GM19099 (cell line): Measurements from ENCODE around the gene NADK2.

Experiments
- POLR2A ChIP-seq: IDR thresholded peaks from 3 replicates; pipeline ENCODE4 v1.6.1; 2011; ENCODE audit warnings: low read depth; ENCODE audit not compliant: insufficient read length; ENCODE audit errors: extremely low read depth

NADK2 gene

DNA sequence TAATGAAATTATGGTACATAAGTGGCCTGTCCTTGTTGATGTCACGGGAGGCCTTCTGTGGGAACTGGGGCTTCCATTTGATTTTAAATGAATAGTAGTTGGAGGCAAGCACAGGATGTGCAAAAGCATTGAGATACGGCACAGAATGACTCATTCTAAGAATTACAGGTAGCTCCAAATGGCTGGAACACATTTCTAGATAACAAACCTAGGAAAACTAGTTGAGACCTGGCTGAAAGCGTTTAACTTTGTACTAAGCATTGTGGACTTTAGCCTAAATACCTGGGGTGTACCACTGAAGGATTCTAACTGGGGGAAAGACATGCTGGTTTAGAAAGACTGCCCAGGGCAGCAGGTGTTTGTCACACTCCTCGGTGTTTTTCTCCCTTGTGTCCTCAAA is 80.4 kb downstream of the NADK2 start:
- no peak for TF ChIP-seq POLR2A

DNA sequence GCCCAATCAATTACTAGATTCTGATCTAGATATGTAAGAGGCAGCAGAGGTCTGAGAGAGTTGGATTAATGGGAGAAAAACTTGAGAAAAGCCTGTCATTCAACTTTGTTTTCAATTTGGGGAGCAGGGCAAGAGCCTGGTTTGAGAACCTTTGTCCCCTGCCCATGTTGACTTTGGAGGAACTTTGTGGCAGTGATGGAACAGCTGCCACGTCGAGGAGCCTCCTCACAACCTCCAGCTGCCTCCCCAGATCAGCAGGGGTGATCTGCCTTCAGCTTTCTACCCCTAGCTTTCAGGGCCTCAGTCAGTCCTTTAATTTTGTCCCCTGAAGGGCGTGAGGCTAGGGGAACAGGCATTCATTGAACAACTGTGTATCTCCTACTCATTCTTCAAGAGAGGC is 81.1 kb downstream of the NADK2 start:
- TF ChIP-seq POLR2A = no peak

DNA sequence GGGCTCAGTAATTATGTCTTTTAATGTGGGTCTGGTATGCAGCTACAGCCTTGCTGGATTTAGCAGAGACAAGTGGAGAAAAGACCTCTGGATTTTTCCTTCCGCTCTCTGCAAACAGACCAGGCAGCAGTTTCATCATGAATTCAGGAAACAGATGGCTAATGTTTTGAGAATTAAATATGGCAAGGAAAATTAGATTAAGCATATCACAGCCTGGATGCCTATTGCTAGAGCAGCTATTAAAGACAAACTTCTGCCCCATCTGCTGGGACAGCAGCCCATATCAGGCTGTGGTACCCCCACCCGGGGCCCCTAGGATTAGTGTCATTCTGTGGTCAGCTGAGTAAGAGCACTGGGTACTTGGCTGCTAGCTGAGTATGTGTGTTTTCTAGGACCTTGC is 83.6 kb downstream of the NADK2 start:
- no peak for TF ChIP-seq POLR2A

DNA sequence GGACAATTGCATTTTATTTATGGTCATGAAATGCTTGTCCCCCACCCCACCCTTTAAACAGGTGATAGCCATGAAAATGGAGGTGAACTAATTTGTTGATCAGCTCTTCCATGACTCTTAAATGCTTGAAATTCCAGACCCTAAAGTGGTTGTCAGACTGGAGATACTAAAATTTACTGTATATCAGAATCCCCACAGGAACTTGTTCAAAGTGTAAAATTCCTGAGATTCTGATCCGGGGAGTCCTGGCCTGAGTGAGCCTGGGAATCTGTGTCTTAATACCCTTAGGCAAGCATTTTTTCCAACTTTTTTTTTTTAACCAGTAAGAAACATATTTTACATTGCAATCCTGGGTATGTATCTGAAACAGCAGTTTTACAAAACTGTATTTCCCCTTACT is 85.1 kb downstream of the NADK2 start:
- no peak for TF ChIP-seq POLR2A

DNA sequence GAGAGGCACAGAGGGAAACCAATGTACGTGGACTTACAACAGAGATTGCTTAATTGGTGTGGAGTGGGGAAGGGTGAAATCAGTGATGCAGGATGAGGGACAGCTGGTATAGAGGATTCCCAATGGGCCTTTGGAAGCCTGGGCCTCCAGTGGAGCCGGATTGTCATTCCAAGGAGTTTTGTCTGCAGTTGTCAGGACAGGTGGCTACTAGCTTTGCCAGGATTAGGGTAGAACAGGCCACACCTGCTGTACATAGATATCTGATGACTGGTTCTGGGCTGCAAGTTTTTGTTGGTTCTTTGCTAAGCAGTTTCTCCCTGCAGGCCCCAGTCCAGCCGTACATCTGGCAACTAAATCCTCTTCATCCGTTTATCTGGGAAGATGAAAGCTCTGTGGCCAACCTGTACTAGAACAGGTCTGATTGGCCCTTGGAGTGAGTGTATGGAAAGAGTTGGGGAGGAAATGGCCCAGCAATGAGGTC is 85.6 kb downstream of the NADK2 start:
- TF ChIP-seq POLR2A = no peak

DNA sequence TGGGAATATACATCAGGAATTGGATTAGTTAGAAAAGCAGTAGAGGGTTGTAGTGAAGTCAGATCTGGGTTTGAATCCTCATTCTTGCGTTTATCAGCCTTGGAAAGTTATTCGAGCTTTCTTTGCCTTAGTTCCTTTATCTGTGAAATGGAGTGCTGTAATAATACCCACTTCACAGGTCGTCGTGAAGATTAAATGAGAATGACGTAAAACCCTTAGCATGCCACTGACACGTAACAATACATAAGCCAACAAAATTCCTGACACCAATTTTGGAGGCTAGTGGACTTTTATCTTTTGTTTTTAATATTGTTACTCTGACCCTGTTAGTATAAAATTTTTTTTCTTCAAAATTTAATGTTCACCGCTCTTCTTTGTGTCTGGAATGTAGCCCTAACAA is 86.4 kb downstream of the NADK2 start:
- TF ChIP-seq POLR2A = no peak

DNA sequence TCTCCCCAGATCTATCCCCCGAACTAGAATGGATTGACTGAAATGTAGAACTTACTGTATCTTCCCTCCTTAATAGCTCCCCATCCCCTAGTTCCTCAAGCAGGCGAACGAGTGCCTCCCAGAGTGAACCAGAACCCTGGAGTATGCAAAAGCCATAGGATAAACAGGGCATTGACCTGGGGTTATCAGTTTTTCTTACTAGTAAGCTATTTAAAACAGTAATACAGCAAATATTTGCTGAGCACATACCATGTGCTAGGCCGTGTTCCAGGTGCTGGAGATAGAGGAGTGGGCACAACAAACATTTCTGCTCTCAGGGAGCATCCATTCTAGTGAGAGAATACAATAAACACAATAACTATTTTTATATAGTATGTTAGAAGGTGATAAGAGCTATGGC is 88.0 kb downstream of the NADK2 start:
- no peak for TF ChIP-seq POLR2A

DNA sequence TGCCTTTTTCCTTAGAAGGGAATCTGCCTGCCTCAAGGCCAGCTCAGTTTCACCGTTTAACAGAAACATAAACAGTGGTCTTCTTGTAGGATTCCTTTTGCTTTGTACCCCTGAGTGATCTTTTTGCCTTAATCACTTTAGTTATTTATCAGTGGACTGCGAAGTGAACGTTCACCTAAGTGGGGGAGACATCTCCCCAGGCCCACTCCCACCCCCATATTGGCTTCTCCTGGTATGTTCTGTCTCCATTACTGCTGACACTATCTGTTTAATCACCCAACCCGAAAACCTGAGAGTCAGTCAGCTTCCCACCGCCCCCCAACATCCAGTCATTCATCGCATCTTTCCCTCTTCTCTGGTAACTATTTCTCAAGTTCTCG is 88.4 kb downstream of the NADK2 start:
- TF ChIP-seq POLR2A = no peak

DNA sequence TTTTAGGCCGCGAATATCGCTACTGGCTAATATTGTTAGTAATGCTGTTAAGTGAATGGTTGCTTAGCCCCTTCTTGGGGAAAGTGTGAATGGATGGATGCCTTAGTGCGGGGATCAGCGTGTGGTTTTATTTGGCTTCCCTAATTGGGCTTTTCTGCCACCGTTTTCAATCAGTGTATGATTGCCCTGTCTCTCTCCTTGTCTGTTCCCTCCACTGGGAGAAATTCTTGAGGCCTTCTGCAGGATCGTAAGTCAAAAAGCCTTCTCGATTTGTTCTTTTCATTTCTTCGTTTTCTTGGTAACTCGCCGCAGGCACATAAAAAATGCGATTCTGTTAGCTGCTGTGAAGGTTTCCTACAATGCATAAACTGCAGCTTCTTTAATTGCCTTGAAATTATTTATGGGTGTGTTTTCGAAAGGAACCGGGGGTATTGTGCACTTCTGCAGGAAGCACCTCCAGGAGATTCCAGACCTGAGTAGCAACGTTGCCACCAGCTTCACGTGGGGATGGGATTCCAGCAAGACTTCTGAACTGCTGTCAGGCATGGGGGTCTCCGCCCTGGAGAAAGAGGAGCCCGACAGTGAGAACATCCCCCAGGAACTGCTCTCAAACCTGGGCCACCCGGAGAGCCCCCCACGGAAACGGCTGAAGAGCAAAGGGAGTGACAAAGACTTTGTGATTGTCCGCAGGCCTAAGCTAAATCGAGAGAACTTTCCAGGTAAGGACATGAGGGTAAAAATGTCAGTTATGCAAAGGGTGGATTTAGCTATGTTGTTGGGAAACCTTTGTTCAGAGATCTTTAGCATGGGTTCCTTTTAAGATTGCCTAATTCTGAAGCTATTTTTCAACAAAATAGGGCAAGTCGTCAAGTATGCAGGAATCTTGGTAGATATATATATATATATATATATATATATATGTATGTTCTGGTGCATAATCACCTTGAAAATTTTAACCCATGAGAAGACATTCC is 89.1 kb downstream of the NADK2 start:
- no peak for TF ChIP-seq POLR2A

DNA sequence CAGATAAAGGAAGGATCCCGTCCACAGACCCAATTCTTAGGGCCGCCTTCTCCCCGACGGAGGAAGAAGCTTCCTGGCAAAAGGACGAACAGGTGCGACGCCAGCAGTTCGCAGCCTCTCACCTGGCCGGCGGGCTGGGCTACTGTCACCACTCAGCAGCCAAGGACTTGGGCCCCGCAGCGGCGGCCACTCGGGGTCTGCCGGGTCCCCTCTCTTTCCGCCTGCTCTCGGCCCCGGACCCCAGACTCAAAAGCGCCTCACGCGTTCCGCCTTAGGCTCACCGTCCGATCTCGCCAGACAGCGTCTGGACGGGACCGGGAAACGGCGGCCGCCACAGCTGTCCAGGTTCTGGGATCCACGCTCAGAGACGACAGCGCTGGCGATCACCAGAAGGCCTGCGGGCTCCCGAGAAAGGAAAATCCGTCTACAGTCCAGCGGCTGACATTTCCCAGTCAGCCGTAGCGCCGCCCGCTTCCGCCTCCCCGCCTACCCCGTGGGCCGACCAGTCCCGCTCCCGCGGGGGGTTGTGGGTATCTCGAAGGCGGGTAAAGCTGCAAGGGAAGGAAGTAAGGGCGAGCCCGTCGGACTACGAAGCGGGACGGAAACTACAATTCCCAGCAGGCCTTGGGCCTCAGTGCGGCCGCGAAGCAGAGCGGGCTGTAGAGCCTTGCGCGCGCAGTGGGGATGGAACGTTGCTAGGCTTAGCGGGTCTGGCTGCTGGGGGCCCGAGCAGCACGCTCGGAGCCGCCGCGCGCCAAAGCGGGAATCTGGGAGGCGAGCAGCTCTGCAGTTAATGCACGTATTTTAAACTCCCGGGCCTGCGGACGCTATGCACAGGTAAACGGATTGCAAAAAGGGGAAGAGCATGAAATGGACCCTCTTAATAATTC is 90.0 kb downstream of the NADK2 start, which contains the start of the genes LMBRD2 and SKP2:
TSS of gene LMBRD2 (minus strand) at position 454 of the 890 bp plus-strand sequence. CDS start 8,538 bp downstream, outside the sequence.
TSS of gene SKP2 (plus strand) at position 678 of the 890 bp plus-strand sequence. CDS start at position 830, 152 bp downstream.
- TF ChIP-seq POLR2A = peak; percentile 79

DNA sequence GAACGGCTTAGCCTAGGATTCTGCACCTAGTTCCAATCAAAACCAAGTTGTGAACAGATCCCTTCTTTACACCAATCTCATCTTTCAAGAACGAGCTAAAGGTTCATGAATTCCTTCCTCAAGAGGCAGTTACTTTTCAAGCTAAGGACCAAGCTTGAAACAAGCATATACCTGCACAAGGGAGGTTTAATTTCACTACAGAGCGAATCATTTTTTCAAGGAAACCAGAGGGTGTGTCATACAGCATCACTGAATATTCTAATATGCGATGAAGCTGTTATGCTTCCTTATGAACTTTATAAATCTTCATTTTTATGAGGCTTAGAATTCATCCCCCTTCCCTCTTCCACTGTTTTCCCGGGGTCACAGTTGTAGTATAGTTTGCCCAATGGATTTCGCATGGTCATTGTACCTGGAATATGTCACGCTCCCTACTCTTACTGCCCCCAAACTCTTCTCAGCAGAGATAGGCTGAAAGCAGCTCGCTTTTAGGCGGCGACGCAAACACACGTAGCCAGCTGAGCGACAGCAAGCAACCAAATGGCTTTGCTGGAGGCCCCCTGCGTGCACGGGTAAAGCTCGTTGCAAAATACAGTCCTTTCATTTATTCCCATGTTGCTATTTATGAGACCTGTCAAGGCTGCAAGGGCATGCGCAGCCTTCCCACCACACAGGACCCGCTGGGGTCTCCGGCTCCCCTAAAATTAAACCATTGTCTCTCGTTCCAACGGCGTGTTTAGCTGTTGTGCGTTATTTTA is 90.9 kb downstream of the NADK2 start:
- TF ChIP-seq POLR2A = peak; percentile 43

DNA sequence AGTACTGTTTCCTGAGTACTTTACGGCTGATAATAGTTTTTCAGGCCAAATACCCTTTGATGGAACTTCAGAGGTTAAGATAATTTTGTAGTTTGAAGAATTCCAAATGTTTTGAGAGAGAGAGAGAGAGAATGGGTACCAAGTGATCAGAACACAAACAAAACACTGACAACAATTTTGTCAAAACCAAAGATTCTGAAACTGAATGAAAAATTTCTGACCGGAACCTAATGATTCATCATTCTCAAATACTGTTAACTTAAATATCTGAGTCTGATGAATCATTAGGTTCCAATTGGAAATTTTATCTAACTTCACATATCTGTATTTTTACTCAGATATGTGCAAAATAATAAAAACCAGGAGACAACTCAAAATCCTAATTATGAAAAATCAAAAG is 94.0 kb downstream of the NADK2 start:
- TF ChIP-seq POLR2A = no peak

DNA sequence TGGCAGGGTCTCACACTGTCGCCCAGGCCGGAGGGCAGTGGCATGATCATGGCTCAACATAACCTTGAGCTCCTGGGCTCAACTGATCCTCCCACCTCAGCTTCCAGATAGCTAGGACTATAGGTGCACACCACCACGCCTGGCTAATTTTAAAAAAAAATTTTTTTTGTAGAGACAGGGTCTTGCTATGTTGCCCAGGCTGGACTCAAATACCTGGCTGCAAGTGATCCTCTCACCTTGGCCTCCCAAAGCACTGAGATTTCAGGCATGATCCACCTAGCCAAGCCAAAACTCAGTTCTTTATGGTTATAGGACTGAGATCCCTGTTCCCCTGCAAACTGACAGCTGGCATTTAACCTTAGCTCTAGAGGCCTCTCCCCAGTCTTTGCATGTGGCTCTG is 95.3 kb downstream of the NADK2 start:
- TF ChIP-seq POLR2A = no peak

DNA sequence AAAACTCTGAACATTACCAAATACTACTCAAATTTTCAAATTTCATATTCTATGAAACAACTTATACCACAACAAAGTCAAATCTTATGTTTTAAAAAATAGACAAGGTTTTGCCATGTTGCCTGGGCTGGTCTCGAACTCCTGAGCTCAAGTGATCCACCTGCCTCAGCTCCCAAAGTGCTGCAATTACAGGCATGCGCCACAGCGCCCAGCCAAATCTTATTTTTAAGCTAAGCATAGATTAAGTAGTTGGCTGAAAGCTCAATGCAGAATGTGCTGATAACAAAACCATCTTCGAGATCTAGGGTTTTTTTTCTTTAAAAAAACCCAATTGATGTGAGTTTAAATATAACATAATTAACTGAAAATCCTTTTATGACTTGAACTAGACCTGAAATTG is 96.4 kb downstream of the NADK2 start:
- no peak for TF ChIP-seq POLR2A
